Panc1 (cell line): ENCODE measurements around the gene TTBK1. TPM values are rescaled to one million over a fixed set of nuclear protein-coding genes. Genes with fewer than 3 reads are reported as not detected.

Experiments used
- ATAC-seq: fragments of 200-7000 bp; cut with Tn5 transposase; 2 replicates; pipeline ENCODE4 v1.9.1; 2020; ENCODE audit warnings: mild to moderate bottlenecking, moderate library complexity
- BruUV-seq: library from RNA; stranded (reverse); fragments of 400-500 nt; replicated peaks from 2 replicates; lab custom pipeline; 2021; lab: Mats Ljungman, UMichigan
- CTCF ChIA-PET: fragments of 300-600 bp; sonication (Branson Sonifier 250); formaldehyde crosslinking; loops from one replicate; lab custom pipeline; 2022; ENCODE audit warnings: antibody characterized with exemption; lab: Charles Lee
- POLR2A ChIA-PET: fragments of 300-600 bp; sonication (Branson Sonifier 250); formaldehyde crosslinking; loops from one replicate; lab custom pipeline; 2022; ENCODE audit warnings: antibody characterized with exemption; lab: Charles Lee
- DNase-seq: peaks from one replicate; pipeline ENCODE4 v3.0.0-alpha.2; 2010; ENCODE audit warnings: low read depth, low spot score
- H3K27ac ChIP-seq: 2 replicates; pipeline ENCODE4 v1.5.1; 2011; ENCODE audit warnings: mild to moderate bottlenecking, low read length, inconsistent platforms
- H3K27me3 ChIP-seq: fragments of 200-500 bp; sonication (Bioruptor generic); 2 replicates; pipeline ENCODE4 v1.6.0; 2014; ENCODE audit warnings: low read length, inconsistent platforms; ENCODE audit not compliant: control insufficient read depth, insufficient read depth
- H3K36me3 ChIP-seq: fragments of 200-500 bp; sonication (Bioruptor generic); 2 replicates; pipeline ENCODE4 v1.5.1; 2014; ENCODE audit warnings: inconsistent platforms, mild to moderate bottlenecking, low read length, moderate library complexity; ENCODE audit not compliant: control insufficient read depth, insufficient read depth
- H3K4me1 ChIP-seq: 2 replicates; pipeline ENCODE4 v1.5.1; 2011; ENCODE audit warnings: inconsistent platforms, mild to moderate bottlenecking, low read length, moderate library complexity; ENCODE audit not compliant: control insufficient read depth, insufficient read depth
- H3K4me3 ChIP-seq, 2 experiments: 2 replicates each; pipeline ENCODE4 v1.5.1; 2011 to 2012; ENCODE audit warnings: low read depth in 2 of 2, low read length in 2 of 2, mild to moderate bottlenecking in 2 of 2, inconsistent platforms in 1 of 2, moderate library complexity in 1 of 2
- H3K9me3 ChIP-seq: fragments of 200-500 bp; sonication (Bioruptor generic); 2 replicates; pipeline ENCODE4 v1.5.1; 2014; ENCODE audit warnings: low read depth, mild to moderate bottlenecking, inconsistent platforms, low read length, moderate library complexity; ENCODE audit not compliant: control insufficient read depth, insufficient read depth
- CTCF ChIP-seq: fragments of 450-650 bp; IDR thresholded peaks from 2 replicates; pipeline ENCODE4 v1.5.1; 2017; ENCODE audit warnings: mild to moderate bottlenecking
- POLR2AphosphoS5 ChIP-seq: IDR thresholded peaks from 2 replicates; pipeline ENCODE4 v1.6.1; 2012; ENCODE audit warnings: mild to moderate bottlenecking, low read depth, low read length, moderate library complexity
- REST ChIP-seq, 2 experiments: IDR thresholded peaks; 2 replicates each; pipeline ENCODE4 v1.6.1; 2011 to 2012; ENCODE audit warnings: low read depth in 2 of 2, control low read depth in 1 of 2, low read length in 1 of 2, mild to moderate bottlenecking in 1 of 2, moderate library complexity in 1 of 2; ENCODE audit not compliant: insufficient read depth in 1 of 2
- SIN3A ChIP-seq: IDR thresholded peaks from 2 replicates; pipeline ENCODE4 v1.6.1; 2012; ENCODE audit warnings: low read depth, mild to moderate bottlenecking, low read length, moderate library complexity, borderline replicate concordance; ENCODE audit not compliant: insufficient read depth
- TCF7L2 ChIP-seq: IDR thresholded peaks from 2 replicates; pipeline ENCODE4 v1.6.1; 2011; ENCODE audit warnings: mild to moderate bottlenecking, low read depth, low read length, inconsistent platforms
- in situ Hi-C: cut with HindIII; loops from 2 replicates; pipeline ENCODE4 v1.10.0; 2016; ENCODE audit warnings: low sequenced_read_pairs, low pct_unique_long_range_greater_than_20kb
- intact Hi-C: fragments of 100-400 bp; cut with micrococcal nuclease; formaldehyde crosslinking; loops from one replicate; pipeline ENCODE4 v1.10.0; 2022; ENCODE audit not compliant: unreplicated experiment
- total RNA-seq: library from RNA; stranded (reverse); gene quantifications from one replicate; pipeline ENCODE4 v1.2.1, GENCODE V29; 2021; ENCODE audit not compliant: unreplicated experiment

The TTBK1 gene
- total RNA-seq, 1 experiment from 2014 or later: 0.10 TPM

GRCh38 chr6:43285832-43286231 lies 42.6 kb downstream of the TTBK1 start:
- H3K9me3 ChIP-seq: no peaks in the 10 kb centered on the region
- POLR2A ChIA-PET: no interaction called here
- DNase-seq (no peak), ATAC-seq (no peak)
- in situ Hi-C loops: no loop called here
- no peaks in the 10 kb centered on the region for H3K36me3 ChIP-seq
- no peaks in the 10 kb centered on the region; the same call in 1 of the 2 replicates for H3K27me3 ChIP-seq
- CTCF ChIA-PET: no interaction called here
- intact Hi-C loops: no loop called here
- TF ChIP-seq REST (IDR thresholded peaks at IDR 0.05; ENCODE audit: insufficient read depth in 1 of 2, low read depth in 2 of 2, low read length in 1 of 2): no peak
- TF ChIP-seq POLR2AphosphoS5: no peak
- no peak for TF ChIP-seq TCF7L2
- no peak for TF ChIP-seq CTCF
- TF ChIP-seq SIN3A: no peak
- no peak overlapping the region for H3K4me3 ChIP-seq
- H3K4me1 ChIP-seq: no peaks in the 10 kb centered on the region; the same call in 1 of the 2 replicates
- H3K27ac ChIP-seq: no peak overlapping the region
- no TSS peak for BruUV-seq

- POLR2A ChIA-PET: no interaction called here
These were observed 43.2 kb downstream of the TTBK1 start for GRCh38 chr6:43286456-43286979.

More at GRCh38 chr6:43286456-43286979, 43.2 kb downstream of the TTBK1 start:
- Histone ChIP-seq H3K4me3 (no peak overlapping the region), H3K27ac (no peak overlapping the region), H3K9me3 (no peaks in the 10 kb centered on the region), H3K36me3 (no peaks in the 10 kb centered on the region), H3K4me1 (no peaks in the 10 kb centered on the region; the same call in 1 of the 2 replicates), H3K27me3 (no peaks in the 10 kb centered on the region; the same call in 1 of the 2 replicates)
- in situ Hi-C loops: no loop called here
- BruUV-seq: no TSS peak
- CTCF ChIA-PET: no interaction called here
- TF ChIP-seq REST (IDR thresholded peaks at IDR 0.05; ENCODE audit: insufficient read depth in 1 of 2, low read depth in 2 of 2, low read length in 1 of 2) (no peak), POLR2AphosphoS5 (no peak), SIN3A (no peak), TCF7L2 (no peak), CTCF (no peak)
- DNase-seq: no peak
- intact Hi-C loops: no loop called here
- ATAC-seq: no peak
